HG03521 (cell line): ENCODE results near the gene CNOT3.

ENCODE experiments used
- ATAC-seq: cut with Tn5 transposase; IDR thresholded peaks from one replicate; pipeline ENCODE4 v1.9.1; 2021; ENCODE audit warnings: mild to moderate bottlenecking, moderate library complexity; ENCODE audit not compliant: unreplicated experiment

Gene CNOT3

GRCh38 chr19:54147676-54148075 is 10.1 kb downstream of the CNOT3 start:
- no peak for ATAC-seq

DNA sequence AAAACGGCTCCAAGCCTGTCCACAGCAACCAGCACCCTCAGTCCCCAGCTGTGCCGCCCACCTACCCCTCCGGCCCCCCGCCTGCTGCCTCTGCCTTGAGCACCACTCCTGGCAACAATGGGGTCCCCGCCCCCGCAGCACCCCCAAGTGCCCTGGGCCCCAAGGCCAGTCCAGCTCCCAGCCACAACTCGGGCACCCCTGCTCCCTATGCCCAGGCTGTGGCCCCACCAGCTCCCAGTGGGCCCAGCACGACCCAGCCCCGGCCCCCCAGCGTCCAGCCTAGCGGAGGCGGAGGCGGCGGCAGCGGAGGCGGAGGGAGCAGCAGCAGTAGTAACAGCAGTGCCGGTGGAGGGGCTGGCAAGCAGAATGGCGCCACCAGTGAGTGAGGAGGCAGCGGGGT is 10.6 kb downstream of the CNOT3 start:
- no peak for ATAC-seq

DNA sequence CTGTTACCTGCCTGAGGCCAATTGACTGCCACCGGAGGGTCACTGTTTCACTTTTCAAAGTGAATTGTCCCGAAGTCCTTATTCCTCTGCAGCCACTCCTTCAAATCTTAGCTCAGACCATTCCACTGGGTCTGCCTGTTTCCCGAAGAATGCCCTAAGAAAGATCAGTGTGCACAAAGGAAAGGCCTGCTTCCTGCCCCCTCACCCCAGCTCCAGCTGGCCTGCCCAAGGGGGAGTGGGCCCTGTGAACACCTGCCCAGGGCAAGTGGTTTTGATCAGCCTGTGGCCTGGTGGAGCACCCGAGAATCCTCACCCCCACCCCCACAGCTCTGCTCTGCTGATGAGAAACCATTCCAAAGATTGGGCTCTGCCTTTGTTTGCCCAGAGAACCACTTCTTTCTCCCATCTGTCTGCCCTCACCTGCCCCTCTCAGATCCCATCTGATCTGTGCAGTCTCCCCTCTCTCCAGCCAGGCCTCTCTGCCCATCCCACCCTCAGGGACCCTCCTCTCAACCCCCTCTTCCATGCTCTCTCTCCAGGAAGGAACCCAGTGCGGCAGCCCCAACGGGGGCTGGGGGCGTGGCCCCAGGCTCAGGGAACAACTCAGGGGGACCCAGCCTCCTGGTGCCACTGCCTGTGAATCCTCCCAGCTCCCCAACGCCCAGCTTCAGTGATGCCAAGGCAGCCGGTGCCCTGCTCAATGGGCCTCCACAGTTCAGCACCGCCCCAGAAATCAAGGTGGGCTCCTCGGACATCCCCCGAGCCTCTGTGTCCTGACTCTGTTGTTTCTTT is 11.7 kb downstream of the CNOT3 start:
- no peak for ATAC-seq

GRCh38 chr19:54151362-54152035 is 13.9 kb downstream of the CNOT3 start:
- ATAC-seq: no peak

DNA sequence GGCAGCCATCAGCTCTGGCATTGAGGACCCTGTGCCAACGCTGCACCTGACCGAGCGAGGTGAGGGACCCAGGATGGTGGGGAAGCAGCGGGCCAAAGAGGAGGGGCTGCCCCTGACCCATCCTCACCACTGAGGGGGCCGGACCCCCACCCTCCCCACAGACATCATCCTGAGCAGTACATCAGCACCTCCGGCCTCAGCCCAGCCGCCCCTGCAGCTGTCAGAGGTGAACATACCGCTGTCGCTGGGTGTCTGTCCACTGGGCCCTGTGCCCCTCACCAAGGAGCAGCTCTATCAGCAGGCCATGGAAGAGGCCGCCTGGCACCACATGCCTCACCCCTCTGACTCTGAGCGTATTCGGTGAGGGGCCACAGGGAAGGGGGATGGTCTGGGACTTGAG is 14.7 kb downstream of the CNOT3 start:
- no peak for ATAC-seq

DNA sequence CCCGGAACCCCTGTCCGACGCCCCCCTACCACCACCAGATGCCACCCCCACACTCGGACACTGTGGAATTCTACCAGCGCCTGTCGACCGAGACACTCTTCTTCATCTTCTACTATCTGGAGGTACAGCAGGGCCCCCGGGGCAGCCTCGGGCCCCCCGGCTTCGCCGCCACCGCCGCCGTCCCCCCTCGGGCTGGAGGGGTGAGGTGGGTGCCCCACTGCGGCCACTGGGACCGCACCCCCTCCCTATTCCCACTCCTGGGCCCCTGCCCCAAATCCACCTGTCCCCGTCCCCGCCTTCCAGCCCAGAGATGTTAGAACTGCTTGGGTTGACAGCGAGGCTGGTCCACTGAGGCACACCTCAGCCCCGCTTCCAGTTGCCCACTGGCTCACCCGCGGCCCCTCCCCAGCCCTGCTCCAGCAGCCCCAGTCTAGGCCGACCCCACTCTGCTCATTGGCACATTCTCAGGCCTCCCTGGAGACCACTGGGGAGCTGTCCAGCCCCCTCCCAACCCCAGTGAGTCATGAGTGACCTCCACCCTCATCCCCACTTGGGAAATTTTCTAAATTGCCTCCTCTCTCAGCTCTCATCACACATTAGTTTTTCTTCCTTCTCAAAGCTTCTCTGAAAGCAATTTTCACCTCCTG is 15.4 kb downstream of the CNOT3 start:
- no peak for ATAC-seq

GRCh38 chr19:54153731-54154326 is 16.3 kb downstream of the CNOT3 start:
- no peak for ATAC-seq

GRCh38 chr19:54154603-54155345 is 17.2 kb downstream of the CNOT3 start:
- no peak for ATAC-seq

DNA sequence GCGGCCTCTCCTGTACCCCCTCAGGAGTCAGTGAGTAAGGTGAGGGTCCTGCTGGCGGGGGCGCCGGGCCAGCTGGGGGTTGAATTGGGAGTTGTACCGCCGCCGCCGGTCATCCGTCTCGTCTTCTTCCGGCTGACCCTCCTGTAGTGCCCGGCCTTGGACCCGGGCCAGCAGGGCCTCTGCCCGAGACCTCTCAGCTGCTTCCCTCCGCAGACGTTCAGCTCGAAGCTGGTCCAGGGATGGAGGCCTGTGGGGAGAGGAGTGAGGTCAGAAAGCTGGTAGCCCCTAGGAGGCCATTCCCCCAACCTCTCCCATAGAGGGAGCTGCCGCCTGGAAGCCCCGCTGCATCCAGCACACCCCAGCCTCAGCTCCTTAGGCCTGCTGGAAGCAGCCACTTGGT is 18.1 kb downstream of the CNOT3 start:
- no peak for ATAC-seq

DNA sequence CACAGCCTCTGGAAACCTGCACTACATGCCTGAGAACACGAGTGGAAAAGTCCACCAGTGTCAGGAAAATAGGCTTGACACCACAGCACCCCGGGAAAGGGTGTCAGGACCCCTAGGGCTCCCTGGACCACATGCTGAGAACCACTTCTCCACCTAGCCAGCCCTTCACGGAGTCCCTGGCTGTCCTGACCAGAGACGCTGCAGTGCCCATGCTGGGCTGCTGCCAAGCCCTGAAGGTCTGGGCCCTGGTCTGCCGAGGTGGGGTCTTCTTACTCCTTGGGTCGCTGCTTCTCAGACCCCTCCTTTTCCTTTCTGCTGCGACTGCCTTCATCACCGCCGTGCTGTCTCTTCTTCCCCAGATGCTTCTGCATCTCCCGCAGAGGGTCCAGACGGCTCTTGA is 18.9 kb downstream of the CNOT3 start:
- ATAC-seq: no peak

- no peak for ATAC-seq
These were observed 19.4 kb downstream of the CNOT3 start for GRCh38 chr19:54156953-54157352.

- ATAC-seq: no peak
These were observed 21.3 kb downstream of the CNOT3 start for GRCh38 chr19:54158812-54159351.

DNA sequence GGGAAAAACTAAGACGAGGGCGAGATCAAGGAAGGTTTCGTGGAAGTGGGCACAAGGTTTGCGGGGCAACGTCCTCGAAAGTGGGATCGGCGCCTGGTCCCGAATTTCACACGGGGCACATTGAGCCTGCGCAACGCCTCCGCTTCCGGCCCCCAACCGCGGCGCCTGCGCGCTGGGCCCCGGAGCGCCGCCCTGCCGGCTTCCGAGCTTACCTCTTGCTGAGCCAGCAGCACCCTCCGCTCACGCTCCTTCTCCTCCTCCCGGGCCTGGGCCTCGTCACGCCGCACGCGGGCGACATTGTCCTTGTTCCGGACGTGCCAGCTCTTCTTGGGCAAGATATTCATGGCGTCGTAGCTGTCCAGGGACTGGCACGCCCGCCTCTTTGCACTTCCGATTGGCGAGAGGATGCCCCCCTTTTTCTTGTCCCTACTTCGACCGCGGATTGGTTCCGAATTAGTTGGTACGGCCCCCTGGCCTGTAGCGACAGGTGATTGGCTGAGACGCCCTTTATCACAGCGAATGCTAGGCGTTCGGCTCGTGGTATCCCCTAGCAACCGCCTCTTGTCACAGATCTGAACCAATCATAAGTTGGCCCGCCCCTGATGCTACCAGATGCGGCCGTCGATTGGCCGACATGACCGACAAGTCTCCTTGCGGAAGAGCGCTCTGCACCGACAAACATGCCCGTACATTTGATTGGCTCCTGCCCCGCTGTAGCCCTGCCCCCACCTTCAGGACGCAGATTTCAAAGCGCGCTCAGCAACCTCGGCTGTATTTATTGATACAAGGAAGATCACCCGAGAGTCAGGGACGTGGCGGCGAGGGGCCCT is 22.0 kb downstream of the CNOT3 start, which contains the start of gene LENG1:
Gene LENG1, minus strand, starts transcription at position 370 of the 830 bp plus-strand sequence. Its CDS starts 26 bp downstream, at position 344.
- ATAC-seq: peak; percentile 85

- no peak for ATAC-seq
These were observed 22.7 kb downstream of the CNOT3 start for GRCh38 chr19:54160182-54160811.

GRCh38 chr19:54160854-54161253 is 23.3 kb downstream of the CNOT3 start:
- no peak for ATAC-seq

GRCh38 chr19:54162241-54162805 is 24.8 kb downstream of the CNOT3 start:
- ATAC-seq: no peak

DNA sequence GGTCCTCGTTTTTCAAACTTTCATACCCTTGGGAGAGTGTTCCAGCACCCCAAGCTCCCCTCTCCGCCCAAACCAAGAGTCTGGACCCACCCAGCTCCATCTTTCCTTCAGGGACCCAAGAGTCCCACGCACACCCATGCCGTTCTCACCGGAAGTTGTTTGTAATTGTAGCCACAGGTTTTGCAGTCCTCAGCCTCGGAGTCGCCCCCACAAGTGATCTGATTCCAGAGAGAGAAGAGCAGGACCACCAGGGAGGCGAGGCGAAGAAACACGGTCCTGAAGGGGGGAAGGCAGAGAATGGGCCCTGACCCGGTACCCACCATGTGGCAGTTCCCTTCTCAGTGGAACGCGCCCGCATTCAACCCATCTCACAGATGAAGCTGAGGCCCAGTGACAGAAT is 25.3 kb downstream of the CNOT3 start:
- ATAC-seq: no peak

DNA sequence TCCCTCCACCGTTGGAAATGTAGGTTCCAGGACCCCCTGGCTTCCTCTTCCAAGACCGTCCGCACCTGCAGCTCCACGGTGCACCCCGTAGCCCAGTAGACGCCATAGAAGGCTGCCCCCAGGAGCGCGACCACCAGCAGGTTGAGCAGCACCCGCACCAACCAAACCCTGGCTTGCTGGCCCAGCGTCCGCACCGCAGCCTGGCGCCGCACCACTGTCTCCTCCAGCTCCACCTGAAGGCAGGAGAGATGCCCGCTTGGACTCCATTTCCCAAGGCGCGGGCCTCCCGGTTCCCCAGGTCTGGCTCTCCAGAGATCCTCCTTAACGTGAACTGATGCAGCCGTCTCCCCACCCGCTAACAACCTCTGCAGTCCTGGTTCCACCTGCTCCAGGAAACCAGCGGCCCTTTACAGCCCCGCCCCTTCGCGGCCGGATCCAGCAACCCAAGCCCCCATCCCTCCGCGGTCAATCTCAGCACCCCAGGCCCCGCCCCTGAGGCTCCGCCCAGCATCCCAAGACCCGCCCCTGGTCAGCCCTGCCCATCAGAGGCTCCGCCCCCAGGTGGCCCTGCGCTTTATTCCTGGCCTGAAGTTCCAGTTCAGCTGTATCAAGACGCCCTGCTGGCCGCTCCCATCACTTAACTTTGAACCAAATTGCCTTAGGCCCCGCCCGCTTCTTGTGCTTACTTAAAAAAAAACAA is 27.0 kb downstream of the CNOT3 start:
- ATAC-seq: no peak
